Activated CD4-positive, CD25-positive, alpha-beta regulatory T cell treated with anti-CD3 and anti-CD28 coated beads, Interleukin-2, amount 50 U/mL, for 72 hours (primary cell): ENCODE results near the gene FEZ2.
A peak's percentile ranks its signal among the peaks of the same experiment; 100 is the strongest.
"Not testable (repeated sequence)": the region's sequence is repeated elsewhere in the genome, so short reads cannot be mapped to it uniquely, and the experiment has no call there.

Source experiments
- DNase-seq: peaks from one replicate; pipeline ENCODE4 v3.0.0; 2021

FEZ2 gene, protein sequence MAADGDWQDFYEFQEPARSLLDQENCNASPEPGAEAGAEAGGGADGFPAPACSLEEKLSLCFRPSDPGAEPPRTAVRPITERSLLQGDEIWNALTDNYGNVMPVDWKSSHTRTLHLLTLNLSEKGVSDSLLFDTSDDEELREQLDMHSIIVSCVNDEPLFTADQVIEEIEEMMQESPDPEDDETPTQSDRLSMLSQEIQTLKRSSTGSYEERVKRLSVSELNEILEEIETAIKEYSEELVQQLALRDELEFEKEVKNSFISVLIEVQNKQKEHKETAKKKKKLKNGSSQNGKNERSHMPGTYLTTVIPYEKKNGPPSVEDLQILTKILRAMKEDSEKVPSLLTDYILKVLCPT

DNA sequence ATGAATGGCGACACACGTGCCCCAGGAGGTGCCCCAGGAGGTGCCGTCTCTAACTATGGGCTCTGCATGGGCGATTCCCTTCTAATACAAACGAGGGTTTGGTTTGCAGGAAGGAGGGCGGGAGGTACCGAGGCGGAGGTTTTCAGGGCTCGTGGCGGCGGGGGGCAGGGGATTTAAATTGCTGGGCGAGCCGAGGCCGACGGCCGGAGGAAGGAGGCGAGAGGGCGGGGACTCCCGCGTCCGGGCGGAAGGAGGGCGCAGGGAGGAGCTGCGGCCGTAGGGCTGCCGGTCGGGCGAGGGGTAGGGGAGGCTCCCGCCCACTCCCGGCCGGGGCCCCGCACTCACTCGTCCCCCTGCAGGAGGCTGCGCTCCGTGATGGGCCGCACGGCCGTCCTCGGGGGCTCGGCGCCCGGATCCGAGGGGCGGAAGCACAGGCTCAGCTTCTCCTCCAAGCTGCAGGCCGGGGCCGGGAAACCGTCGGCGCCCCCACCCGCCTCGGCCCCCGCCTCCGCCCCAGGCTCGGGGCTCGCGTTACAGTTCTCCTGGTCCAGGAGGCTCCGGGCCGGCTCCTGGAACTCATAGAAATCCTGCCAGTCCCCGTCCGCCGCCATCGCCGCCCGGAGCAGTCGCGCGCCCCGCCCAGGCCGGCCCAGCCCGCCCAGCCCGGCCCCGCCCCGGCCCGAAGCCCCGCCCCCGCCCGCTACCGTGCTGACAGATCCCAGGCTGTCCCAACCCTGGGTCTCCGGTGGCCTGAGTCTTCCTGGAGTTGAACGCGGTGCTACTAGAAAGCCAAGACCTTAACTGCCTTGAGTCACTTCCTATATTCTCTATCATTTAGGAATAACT lies at the start of gene FEZ2:
FEZ2 (minus strand) TSS at position 637 of the 846 bp plus-strand sequence; CDS start at position 611, 26 bp downstream.
- peak; percentile 78 for DNase-seq

DNA sequence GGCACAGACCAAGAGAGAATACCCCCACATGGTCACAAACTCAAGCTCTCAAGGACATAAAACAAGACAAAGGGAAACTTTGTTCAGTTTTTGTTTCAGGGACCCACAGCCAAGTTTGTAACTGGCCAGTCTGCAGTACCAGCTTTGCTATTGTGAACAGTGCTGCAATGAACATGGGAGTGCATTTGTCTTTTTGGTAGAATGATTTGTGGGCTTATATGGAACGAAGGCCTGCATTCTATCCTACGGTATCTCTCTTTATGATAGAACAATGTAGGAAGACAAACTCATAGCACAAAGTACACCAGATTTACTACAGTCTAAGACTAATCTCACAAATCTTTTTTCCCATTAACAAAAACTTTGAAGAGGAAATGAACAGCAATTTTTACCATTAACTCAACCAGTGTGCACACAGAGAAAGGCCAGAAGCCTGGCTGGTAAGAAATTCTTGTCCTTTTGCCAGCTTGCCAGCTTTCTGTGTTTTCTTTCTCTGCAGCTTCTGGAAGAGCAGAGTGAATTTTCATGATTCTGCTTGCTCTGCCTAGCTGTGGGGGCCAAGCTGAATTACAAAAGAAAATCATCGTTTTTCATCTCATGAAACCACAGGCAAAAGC lies 37.1 kb upstream of the FEZ2 start:
- DNase-seq: no peak

DNA sequence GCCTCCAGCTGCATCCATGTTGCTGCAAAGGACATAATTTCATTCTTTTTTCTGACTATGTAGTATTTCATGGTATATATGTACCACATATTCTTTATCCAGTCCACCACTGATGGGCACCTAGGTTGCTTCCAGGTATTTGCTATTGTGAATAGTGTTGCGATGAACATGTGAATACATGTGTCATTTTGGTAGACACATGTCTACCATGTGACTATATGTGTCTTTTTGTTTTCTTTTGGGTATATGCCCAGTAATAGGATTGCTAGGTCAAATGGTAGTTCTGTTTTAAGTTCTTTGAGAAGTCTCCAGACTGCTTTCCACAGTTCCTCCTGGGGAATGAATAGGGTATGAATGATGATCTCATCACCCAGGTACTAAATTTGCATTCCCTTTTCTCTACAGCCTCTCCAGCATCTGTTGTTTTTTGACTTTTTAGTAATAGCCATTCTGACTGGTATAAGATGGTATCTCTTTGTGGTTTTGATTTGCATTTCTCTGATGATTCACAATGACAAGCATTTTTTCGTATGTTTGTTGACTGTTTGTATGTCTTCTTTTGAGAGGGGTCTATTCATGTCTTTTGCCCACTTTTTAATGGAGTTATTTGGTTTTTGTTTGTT lies 35.6 kb upstream of the FEZ2 start:
- DNase-seq: no peak

DNA sequence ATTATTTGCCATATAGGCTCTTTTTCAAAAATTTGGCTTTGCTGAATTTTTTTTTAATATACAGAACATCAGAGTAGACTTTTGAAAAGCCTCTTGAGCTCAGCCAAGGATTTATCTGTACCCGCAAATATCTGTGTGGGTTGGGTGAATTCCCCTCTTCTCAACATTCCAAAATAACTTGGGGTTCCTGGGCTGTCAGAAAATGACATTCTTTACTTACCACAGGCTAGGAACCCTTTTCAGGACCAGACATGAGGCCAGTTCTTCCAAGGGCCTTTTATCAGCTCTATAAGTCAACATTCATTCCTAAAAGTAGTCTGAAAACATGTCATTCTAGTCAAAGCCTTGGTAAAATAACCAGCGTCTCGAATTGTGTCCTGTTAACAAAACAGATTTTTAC lies 28.8 kb upstream of the FEZ2 start:
- DNase-seq: no peak

DNA sequence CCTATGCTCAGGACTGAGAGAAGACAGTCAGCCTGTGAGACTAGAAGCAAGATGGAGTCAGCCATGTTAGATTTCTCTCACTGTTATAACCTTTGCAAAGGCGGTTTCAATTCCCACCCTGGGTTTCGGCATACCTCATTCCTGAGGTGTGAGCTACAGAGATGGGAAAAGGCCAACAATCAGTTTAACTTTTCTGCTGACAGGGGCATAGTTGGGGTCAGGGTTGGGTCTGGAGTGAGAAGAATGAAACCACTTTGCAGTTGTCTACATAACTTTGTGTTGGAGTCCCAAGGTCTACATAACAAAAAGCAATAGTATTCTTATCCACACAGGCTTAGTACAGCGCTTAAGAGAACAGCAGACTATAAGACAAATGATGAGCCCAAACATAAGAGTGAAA lies 28.1 kb upstream of the FEZ2 start:
- DNase-seq: no peak

DNA sequence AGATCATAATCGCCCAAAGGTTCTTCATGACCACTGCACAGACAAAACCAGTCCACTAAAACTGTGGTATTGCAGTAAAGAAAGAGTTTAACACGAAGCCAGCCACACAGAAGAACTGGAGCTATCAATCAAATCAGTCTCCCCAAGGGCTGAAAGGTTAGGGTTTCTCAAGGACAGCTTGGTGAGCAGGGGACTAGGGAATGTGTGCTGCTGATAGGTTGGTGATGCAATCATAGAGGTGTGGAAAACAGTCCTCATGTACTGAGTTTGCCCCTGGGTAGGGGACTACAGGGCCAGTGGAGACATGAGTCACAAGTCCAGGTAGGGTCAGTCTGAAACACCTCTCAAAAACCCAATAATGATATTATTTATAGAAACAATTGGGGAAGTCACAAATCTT lies 27.3 kb upstream of the FEZ2 start:
- no peak for DNase-seq

DNA sequence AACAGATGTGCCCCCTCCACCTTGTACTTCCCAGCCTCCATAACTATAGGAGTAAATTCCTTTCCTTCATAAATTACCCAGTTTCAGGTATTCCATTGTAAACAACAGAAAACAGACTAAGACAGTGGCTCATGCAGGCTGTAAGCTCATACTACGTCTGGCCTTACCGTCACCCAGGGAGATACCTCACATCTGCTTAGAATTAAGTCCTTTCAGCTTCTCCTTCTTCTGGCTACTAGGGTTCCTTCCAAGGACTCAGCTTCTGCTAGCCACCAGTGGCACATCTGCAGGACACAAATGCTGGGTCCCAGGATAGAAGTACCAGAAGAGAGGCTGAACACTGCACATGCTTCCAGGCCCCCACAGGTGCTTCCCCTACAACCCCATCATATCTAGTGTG lies 22.4 kb upstream of the FEZ2 start:
- DNase-seq: no peak

DNA sequence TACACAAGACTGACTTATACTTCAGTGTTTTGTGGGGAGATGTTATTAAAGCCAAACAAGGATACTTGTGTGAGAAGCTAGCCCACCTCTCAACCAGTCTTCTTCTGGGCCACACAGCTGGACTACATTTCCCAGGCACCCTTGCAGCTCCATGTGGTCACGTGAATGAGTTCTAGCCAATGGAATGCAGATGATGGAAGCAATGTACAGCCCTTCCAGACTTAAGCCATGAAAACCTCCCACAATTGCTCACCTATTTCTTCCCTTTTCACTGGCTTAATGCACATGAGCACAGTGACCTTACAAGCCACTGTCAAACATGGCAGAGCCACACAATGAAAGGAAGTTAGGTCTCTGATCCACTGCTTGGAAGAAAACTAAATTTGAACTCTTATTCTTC lies 20.4 kb upstream of the FEZ2 start:
- no peak for DNase-seq

DNA sequence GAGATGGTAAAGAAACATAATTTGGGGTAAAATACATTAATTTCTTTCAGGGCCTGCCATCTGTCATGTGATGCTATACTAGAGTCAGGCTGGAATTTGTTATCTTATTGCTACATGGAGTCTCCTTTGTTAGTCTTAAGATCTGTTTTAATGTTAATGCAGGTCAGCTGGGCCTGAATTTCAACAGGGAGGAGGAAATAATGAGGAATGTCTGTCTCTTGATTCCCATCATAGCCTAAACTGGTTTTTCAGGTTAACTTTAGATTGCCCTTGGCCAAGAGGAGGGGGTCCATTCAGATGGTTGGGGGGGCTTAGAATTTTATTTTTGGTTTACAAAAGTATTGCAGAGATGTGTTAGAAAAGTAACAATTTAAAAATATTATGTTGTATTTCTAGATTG lies 19.0 kb upstream of the FEZ2 start:
- no peak for DNase-seq

DNA sequence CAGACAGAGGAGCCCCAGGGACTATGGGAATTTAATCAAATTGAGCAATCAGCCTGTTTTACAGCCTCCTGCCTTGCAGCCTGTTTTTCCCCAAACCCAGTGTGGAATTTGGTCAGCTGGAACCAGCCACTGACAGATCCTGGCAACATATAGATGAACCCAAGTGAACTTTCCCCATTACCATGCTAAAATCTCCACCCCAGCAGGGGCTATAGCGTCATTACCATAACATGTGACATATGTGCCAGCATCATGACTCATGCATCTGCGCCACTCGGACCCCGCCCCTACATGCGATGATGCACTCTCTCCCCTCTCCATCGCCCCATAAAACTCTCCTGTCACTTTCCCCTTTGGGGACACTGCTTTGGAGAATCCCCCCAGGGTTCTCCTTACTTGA lies 17.3 kb upstream of the FEZ2 start:
- no peak for DNase-seq

DNA sequence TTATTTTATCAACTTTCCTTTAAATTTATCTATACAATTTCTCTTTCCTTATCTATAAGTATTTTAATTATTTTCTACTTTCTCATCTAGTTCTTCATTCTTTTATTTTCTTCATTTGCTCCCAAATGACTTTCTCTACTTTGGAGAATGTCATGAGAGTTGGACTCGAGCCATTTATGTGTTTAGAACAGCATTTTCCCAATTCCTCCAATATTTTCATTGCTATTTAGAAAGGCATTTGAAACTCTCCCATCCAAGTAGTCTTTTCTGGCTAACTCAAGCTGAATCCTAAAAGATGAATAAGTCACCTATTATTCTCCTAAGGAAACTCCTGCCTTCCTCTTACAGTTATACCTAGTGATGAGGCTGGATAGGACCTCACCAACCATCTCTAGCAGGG lies 15.8 kb upstream of the FEZ2 start:
- DNase-seq: no peak

DNA sequence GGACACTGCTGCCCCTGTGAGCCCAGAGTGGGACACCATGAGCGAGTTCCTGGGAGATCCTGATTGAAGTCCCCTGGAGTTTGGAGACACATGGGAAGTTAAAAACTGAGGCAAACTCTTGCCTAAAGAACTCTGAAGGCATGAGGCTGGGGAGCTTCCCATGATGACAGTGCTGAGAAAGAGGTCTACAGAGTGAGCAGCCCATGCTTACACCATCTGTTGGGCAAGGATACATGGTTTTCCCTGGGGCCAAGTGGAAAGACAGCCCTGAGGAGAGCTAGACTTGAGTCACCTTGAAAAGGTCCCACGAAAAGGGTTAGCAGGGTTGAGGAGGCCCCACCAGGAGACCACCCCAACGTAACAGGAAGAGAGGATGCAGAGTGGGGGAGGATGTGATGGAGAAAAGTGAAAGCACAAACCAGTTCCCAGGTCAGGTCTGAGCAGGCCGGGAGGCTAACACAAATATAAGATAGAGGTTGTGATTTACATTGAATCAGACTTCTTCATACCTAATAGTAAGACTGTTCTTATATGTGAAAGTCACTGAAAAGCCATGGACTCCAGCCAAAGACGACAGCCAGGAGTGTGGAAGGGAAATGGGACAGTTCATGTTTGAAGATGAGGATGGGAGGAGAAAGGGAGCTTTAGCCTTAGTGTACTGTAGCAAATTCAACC lies 13.5 kb upstream of the FEZ2 start:
- no peak for DNase-seq

DNA sequence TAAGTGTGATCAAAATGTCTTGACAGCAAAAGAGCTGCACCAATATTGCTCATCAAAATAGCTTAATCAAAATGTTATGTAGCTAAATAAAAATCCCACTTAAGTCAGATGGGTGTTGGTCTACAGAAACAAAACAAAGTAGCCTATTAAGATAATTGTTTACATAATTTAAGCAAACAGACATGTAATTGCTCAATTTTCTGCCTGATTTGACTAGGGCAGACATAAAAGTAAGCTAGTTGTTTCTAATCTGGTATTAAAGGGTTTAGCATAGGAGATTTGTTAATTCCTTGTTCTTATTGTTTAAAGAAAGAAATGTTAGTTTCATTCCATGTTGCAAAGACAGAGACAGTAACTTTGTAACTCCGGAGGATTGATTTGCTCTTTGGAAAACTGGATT lies 11.5 kb upstream of the FEZ2 start:
- no peak for DNase-seq

DNA sequence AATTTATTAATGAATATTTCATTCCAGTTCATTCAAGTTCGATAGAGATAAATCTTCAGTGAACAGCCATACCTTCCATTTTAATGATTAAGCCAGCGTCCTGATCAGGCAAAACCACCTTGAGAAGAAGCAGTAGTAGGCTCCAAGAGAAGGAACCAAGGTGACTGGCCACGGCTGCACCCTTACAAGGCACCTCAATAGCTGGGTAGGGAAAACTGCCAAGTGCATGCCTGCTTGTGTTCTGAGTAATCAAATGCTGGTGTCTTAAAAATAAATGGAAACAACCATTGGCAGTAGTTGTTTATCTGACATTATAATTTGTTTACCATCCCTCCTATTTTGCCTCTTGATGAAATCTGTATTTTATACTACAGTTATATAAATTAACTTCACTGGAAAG lies 10.0 kb upstream of the FEZ2 start:
- no peak for DNase-seq

DNA sequence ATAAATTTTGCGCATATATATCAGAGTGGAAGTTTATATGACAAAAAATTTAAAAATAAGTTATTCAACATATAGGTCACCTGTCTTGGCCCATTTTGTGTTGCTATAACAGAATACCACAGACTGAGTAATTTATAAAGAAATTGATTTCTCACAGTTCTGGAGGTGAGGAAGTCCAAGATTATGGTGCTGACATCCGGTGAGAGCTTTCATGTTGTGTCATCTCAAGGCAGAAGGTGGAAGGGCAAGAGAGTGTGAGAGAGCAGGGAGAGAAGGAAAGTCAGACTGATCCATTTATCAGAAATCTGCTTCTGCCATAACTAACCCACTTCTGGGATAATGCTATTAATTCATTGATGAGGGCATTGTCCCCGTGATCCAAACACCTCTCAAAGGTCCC lies 9.0 kb upstream of the FEZ2 start:
- DNase-seq: no peak

DNA sequence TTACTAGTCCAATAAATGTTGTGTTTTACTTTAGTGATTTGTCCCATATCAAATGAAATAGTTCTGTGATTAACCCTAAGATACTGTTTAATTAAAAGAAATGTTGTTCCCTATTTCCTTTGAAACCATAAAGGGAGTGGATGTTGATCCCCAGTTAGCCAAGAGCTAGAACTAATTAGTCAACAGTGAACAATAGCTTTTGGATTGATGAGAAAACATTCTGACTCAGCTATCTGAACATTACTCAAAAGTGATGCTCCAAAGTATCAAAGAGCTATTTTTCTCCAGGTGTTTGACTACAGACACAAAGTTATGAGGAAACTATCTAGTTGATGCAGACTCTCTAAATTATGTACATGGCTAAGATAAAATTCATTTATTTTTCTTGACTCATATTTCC lies 7.3 kb upstream of the FEZ2 start:
- DNase-seq: no peak

DNA sequence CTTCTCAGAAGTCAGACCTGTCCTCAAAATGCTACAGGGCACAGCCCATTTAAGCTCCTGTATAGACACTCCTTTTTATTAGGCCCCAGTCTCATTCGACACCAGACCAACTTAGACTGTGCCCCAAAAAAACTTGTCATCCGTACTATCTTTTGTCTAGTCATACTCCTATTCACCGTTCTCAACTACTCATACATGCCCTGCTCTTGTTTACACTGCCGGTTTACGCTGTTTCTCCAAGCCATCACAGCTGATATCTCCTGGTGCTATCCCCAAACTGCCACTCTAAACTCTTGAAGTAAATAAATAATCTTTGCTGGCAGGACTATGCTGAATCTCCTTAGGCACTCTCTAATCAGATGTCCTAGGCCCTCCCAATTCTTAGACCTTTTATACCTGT lies 5.7 kb upstream of the FEZ2 start:
- not testable (repeated sequence) for DNase-seq

DNA sequence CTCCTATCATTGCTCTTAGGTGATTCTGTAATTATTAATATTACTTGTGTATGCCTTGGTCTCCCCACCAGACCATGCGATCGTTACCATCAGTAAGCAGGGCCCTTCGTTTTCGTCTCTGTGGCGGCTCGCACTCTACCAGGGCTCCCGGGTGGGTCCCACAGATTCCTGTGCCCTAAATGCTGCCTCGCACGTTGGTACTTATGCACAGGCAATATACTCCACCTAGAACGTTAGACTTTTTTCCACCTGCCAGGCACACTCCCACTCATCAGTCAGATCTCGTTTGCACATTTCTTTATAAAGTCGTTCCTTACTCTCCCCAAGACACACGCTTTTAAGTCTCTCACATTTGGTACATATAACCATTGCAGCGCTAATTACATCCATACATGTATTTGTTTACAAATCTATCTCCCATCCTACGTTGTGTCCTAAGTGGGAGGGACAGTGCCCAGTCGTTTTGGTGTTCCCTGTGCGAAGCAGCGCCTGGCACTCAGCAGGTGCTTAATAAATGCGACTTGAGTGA lies 901 bp downstream of the FEZ2 start:
- no peak for DNase-seq

DNA sequence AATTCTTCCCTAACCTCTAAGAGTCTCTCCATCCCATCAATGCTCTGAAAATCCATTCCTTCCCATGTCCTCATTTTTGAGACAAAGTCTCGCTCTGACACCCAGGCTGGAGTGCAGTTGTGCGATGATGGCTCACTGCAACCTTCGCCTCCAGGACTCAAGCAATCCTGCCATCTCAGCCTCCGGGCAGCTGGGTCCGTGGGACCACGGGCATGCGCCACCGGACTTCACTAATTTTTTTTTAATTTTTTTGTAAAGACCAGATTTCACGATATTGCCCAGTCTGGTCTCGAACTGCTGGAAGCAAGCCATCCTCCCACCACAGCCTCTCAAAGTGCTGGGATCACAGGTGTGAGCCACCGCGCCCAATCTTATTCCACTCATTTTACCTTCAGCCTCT lies 1.6 kb downstream of the FEZ2 start:
- DNase-seq: no peak

DNA sequence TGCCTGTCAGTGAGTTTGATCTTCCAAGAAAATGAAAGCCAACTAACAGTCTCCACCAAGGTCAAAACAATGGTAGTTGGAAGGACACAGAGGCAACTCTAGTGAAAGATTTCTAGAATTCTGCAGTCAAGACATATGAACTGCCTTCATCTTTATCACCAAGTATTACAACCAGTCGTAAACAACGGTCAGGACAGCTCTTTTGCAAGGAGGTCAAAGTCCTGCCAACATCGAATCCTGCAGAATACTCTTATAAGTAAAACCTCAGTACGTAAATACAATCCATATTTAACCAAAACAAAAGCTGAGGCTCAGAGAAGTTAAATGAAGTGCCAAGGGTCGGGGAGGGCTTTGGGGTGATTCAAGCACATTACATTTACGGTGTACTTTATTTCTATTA lies 3.1 kb downstream of the FEZ2 start:
- DNase-seq: no peak

DNA sequence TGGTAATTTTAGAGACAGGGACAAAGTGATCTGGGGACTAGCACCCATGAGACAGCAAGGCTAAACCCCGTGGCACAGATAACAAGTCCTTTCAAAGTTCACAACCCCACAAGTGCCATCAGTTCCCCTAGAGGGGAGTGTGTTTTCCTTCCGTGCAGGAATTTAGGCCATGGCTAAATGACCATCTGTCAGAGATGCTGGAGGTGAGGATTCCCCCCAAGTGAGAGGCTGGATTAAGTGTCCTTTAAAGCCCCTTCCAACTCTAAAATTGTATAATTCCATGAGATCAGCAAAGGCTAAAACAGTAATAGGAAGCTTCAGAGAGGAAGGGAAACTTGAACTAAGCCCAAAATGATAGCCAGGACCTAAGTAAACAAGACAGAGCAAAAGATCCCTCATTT lies 8.7 kb downstream of the FEZ2 start:
- no peak for DNase-seq

DNA sequence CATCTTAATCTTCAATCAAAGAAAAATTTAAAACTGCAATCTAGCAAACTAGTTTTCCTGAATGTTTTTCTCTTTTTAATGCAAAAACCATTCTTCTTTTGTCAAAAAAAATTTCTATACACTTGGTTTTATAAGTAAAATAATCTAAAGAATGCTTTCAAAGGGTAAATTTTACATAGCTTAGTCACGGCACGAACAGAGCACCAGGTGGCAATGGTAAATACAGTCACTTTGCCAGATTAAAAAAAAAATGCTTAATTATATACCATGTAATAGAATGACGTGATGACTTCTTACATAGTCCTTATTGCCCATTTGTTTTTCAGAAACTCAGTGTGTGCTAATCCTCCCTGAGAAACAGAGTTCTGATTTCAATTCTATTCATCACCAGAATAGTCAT lies 10.4 kb downstream of the FEZ2 start:
- no peak for DNase-seq

DNA sequence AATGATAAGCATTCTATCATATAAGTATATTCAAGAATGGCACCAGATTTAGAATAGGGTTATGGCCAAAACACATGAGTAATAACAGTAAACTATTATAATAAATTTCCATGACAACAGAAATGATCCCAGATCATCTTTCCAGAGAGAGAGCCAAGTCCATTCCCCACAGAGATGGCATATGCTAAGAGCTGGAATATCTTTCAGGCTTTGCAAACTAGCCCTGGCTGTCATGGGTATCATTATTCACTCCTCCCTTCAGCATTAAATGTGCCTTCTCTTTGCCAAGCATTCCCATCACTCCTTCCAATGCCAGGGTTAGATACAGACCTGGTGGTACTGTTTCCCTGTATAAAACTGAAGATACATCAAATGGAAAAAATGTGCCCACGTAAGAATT lies 10.9 kb downstream of the FEZ2 start:
- DNase-seq: no peak
